Measurements from ENCODE around the gene NCS1. TPM values are rescaled to one million over a fixed set of nuclear protein-coding genes. Genes with fewer than 3 reads are reported as not detected.

The NCS1 gene
- total RNA-seq, 1 experiment from 2014 or later, result 68.7 TPM

DNA sequence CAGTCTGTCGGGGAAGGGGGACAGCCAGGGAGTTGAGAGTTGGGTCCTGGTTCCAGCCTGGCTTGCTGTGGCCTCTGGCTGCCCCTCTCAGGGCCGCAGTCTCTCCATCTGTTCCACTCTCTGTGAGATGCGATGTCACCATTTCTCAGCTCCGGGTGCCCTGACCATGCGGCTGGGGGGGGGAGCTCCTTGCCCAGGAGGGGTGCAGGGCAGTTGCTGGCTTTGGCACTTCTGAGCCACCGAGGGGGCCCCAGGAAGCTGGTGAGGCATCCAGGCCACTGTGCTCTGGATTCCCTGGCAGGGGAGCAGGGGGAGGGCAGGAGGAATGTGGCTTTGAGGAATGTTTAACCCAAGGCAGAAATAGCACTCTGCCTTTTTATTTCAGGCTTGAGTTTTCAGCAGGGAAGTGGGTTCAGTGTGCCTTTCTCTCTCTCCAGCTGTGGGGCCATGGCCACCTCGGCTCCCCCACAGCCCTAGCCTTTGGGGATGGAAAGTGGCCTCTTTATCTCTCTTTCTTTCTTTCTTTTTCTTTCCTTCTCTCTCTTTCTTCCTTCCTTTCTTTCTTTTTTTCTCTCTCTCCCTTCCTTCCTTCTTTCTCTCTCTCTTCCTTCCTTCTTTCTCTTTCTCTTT, 11.0 kb downstream of the NCS1 start (continued):
- TF ChIP-seq SRF (IDR thresholded peaks at IDR 0.05; ENCODE audit: low read depth) (no peak), EGR1 (IDR thresholded peaks at IDR 0.05; ENCODE audit: low read depth) (no peak), CEBPB (IDR thresholded peaks at IDR 0.05; ENCODE audit: low read depth) (no peak), YY1 (IDR thresholded peaks at IDR 0.05; ENCODE audit: extremely low read depth, insufficient replicate concordance, low read depth, low read length) (no peak), POLR2A (IDR thresholded peaks at IDR 0.05; ENCODE audit: borderline replicate concordance, extremely low read depth, insufficient read depth, insufficient read length) (no peak), SIN3A (IDR thresholded peaks at IDR 0.05; ENCODE audit: low read depth) (no peak), ZFX (IDR thresholded peaks at IDR 0.05) (no peak), EZH2 (IDR thresholded peaks at IDR 0.05) (no peak), TCF7L2 (IDR thresholded peaks at IDR 0.05; ENCODE audit: borderline replicate concordance, extremely low read depth, insufficient read depth, insufficient read length) (no peak), JUND (IDR thresholded peaks at IDR 0.05) (no peak), CBX3 (IDR thresholded peaks at IDR 0.05; ENCODE audit: low read depth) (no peak), FOSL1 (IDR thresholded peaks at IDR 0.05; ENCODE audit: low read depth) (no peak)

DNA sequence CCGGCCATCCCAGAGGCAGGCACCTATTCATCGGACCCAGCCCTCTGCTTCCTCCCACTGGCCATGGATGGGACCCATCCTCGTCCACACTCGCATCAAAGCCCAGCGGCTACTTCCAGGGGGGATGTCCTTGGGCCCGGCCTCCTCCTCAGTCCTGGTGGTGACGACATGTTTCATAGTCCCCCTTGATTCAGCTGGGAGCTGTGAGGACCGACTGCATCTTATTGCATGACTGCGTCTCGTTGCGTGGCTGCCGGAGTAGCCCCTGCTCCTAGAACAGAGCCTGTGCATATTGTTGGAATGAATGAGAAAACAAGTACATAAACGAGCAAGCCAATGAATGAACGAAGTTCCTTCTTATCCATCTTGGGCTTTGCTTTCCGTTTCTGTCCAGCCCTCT, 12.8 kb downstream of the NCS1 start:
- no peak overlapping the region for H3K4me2 ChIP-seq (ENCODE audit: low read length)
- no peak overlapping the region for H3K9ac ChIP-seq (ENCODE audit: low read length)
- no peak for DNase-seq (ENCODE audit: low read depth, low spot score)
- ChIA-PET CTCF (no interaction called here), RAD21 (ENCODE audit: low non-redundant PET in 1 of 2, low total read pairs in 2 of 2, uncharacterized antibody in 2 of 2, unreplicated experiment in 2 of 2) (no interaction called here), POLR2A (no interaction called here)
- ATAC-seq, result no peak
- no peaks in the 10 kb centered on the region for H3K27me3 ChIP-seq (ENCODE audit: insufficient read depth, low read length)
- H3K79me2 ChIP-seq (ENCODE audit: insufficient read depth, low read length), result peaks cover 96% of the 10 kb centered on the region
- no peaks in the 10 kb centered on the region for H3K36me3 ChIP-seq (ENCODE audit: control insufficient read depth in 1 of 2, insufficient read depth in 2 of 2, low read length in 2 of 2)
- no peaks in the 10 kb centered on the region for H3K9me2 ChIP-seq (ENCODE audit: insufficient read depth)
- intact Hi-C loops (cut with micrococcal nuclease), result no loop called here
- no TSS peak for BruUV-seq (replicated peaks)
- no peak overlapping the region for H3K4me3 ChIP-seq (replicated peaks in 1 of 2; ENCODE audit: low read depth in 1 of 2, low read length in 2 of 2)
- H3K4me1 ChIP-seq (ENCODE audit: control insufficient read depth in 1 of 2, insufficient read depth in 2 of 2, low read length in 2 of 2), result peaks cover 24 to 62% of the 10 kb centered on the region in 2 experiments
- no peaks in the 10 kb centered on the region for H3K9me3 ChIP-seq (ENCODE audit: control insufficient read depth in 1 of 2, insufficient read depth in 1 of 2, low read depth in 1 of 2, low read length in 2 of 2)
- no peak overlapping the region for H2AFZ ChIP-seq (ENCODE audit: low read depth, low read length, poor library complexity, severe bottlenecking)
- H3K27ac ChIP-seq (ENCODE audit: low read depth, low read length), result no peak overlapping the region; the same call in 1 of the 2 replicates
- peaks cover 9% of the 10 kb centered on the region; the same call in 1 of the 2 replicates for H4K20me1 ChIP-seq (ENCODE audit: insufficient read depth)
- no peak for TF ChIP-seq CBX3 (IDR thresholded peaks at IDR 0.05; ENCODE audit: low read depth)
- TF ChIP-seq, protein P1, sequence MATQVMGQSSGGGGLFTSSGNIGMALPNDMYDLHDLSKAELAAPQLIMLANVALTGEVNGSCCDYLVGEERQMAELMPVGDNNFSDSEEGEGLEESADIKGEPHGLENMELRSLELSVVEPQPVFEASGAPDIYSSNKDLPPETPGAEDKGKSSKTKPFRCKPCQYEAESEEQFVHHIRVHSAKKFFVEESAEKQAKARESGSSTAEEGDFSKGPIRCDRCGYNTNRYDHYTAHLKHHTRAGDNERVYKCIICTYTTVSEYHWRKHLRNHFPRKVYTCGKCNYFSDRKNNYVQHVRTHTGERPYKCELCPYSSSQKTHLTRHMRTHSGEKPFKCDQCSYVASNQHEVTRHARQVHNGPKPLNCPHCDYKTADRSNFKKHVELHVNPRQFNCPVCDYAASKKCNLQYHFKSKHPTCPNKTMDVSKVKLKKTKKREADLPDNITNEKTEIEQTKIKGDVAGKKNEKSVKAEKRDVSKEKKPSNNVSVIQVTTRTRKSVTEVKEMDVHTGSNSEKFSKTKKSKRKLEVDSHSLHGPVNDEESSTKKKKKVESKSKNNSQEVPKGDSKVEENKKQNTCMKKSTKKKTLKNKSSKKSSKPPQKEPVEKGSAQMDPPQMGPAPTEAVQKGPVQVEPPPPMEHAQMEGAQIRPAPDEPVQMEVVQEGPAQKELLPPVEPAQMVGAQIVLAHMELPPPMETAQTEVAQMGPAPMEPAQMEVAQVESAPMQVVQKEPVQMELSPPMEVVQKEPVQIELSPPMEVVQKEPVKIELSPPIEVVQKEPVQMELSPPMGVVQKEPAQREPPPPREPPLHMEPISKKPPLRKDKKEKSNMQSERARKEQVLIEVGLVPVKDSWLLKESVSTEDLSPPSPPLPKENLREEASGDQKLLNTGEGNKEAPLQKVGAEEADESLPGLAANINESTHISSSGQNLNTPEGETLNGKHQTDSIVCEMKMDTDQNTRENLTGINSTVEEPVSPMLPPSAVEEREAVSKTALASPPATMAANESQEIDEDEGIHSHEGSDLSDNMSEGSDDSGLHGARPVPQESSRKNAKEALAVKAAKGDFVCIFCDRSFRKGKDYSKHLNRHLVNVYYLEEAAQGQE (IDR thresholded peaks at IDR 0.05; ENCODE audit: low read depth), result no peak
- TF ChIP-seq CEBPB (IDR thresholded peaks at IDR 0.05; ENCODE audit: low read depth), result no peak
- no peak for TF ChIP-seq SP1 (IDR thresholded peaks at IDR 0.05; ENCODE audit: low read depth)
- TF ChIP-seq, protein P2, sequence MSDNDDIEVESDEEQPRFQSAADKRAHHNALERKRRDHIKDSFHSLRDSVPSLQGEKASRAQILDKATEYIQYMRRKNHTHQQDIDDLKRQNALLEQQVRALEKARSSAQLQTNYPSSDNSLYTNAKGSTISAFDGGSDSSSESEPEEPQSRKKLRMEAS (IDR thresholded peaks at IDR 0.05), result no peak
- no peak for TF ChIP-seq FOSL1 (IDR thresholded peaks at IDR 0.05; ENCODE audit: low read depth)
- TF ChIP-seq JUND (IDR thresholded peaks at IDR 0.05), result no peak
- TF ChIP-seq EZH2phosphoT487 (IDR thresholded peaks at IDR 0.05; ENCODE audit: borderline replicate concordance), result no peak
- TF ChIP-seq POLR2AphosphoS5 (IDR thresholded peaks at IDR 0.05; ENCODE audit: low read depth, low read length), result no peak
- TF ChIP-seq, protein P3, sequence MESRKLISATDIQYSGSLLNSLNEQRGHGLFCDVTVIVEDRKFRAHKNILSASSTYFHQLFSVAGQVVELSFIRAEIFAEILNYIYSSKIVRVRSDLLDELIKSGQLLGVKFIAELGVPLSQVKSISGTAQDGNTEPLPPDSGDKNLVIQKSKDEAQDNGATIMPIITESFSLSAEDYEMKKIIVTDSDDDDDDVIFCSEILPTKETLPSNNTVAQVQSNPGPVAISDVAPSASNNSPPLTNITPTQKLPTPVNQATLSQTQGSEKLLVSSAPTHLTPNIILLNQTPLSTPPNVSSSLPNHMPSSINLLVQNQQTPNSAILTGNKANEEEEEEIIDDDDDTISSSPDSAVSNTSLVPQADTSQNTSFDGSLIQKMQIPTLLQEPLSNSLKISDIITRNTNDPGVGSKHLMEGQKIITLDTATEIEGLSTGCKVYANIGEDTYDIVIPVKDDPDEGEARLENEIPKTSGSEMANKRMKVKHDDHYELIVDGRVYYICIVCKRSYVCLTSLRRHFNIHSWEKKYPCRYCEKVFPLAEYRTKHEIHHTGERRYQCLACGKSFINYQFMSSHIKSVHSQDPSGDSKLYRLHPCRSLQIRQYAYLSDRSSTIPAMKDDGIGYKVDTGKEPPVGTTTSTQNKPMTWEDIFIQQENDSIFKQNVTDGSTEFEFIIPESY (IDR thresholded peaks at IDR 0.05; ENCODE audit: extremely low read depth, insufficient replicate concordance, low read length), result no peak
- TF ChIP-seq SRF (IDR thresholded peaks at IDR 0.05; ENCODE audit: low read depth), result no peak
- no peak for TF ChIP-seq ZNF274 (IDR thresholded peaks at IDR 0.05; ENCODE audit: low read depth, low read length)
- no peak for TF ChIP-seq SIN3A (IDR thresholded peaks at IDR 0.05; ENCODE audit: low read depth)
- TF ChIP-seq ELF1 (IDR thresholded peaks at IDR 0.05; ENCODE audit: borderline replicate concordance, low read depth), result no peak
